HG02943 (cell line): Measurements from ENCODE around the gene SERTM2.

Experiments
- ATAC-seq: cut with Tn5 transposase; IDR thresholded peaks from one replicate; pipeline ENCODE4 v1.9.1; 2021; ENCODE audit warnings: mild to moderate bottlenecking, low read depth, moderate library complexity; ENCODE audit not compliant: unreplicated experiment

Gene SERTM2

GRCh38 chrX:111555406-111555958 lies 44.0 kb downstream of the SERTM2 start:
- ATAC-seq, result no peak

GRCh38 chrX:111560801-111561200 lies 49.4 kb downstream of the SERTM2 start:
- ATAC-seq, result no peak

- no peak for ATAC-seq
These were observed 50.4 kb downstream of the SERTM2 start for GRCh38 chrX:111561851-111562250.

DNA sequence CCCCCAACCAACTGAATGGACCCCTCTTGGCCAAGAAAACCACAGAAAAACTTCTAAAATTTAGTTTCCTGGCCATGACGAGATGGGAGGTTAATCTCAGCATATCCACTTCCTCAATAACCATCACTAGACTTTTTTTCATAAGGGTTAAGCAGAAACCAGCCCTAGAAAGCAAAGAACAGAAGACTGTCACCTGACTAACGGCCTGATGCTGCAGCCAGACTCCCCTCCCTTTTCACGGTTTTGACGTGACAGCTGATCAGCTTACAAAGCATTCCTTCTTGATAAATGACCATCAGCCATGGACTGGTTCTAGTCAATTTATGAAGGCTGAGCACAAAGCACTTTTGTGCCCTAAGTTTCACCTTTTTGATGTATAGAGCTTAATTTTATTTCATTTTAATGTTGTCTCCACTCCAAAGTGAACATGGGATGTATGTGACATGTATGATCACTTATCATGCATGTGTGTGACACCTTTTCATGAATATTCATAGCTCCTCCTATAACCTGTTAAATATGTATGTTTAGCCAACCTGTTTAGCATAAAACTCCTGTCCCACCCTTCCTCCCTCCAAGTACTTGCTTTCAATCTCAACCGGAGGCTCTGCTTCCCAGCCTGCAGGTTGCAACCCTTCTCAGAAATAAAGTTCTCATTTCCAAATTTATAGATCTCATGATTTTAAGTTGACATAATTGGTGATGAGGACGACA lies 56.3 kb downstream of the SERTM2 start:
- ATAC-seq, result no peak

DNA sequence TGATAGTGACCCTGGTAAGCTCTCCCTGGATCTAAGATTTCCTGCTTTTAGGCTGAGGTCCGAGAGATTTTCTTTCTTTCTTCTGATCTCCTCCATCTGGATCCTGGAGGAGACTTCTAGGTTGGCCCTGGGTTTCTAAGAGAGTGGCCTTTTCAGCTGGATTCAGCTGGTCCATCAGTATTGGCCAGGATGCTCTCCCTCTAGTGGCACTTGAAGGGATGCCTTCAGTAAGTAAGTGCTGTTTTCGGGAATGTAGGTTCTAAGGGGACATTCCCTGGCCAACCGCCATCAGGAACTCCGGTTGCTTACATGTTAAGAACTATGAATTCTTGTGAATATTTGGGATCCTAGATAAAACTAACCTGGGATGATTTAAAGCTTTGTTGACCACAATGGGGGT lies 56.9 kb downstream of the SERTM2 start:
- no peak for ATAC-seq

DNA sequence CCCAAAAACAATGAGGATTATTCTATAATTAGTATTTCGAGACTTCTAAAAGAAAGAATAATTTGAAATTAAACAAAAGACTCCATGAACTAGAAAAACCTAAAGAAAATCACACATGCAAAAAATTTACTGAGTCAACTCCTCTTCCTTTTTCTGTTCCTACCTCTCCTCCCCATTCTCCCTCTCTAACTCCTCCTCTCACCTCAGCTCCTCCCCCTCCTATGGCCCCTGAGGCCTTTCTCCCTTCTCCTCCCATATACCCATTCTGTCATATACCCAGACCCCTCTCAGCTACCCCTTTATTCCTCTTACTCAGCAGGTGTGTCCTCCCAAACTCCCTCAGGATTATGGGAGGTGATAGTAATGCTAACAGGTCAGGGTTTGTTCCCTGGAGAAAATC lies 57.4 kb downstream of the SERTM2 start:
- no peak for ATAC-seq
